HG03521 (cell line): ENCODE measurements around the gene SDSL.

ENCODE experiments used
- ATAC-seq: cut with Tn5 transposase; IDR thresholded peaks from one replicate; pipeline ENCODE4 v1.9.1; 2021; ENCODE audit warnings: mild to moderate bottlenecking, moderate library complexity; ENCODE audit not compliant: unreplicated experiment

Gene SDSL

GRCh38 chr12:113422030-113422885, at the start of gene SDSL:
Gene SDSL, plus strand, starts transcription at chr12:113422380. Its CDS starts 5,603 bp downstream, at chr12:113427983.
- peak; percentile 68 for ATAC-seq

- ATAC-seq: no peak
These were observed 48.7 kb upstream of the SDSL start for GRCh38 chr12:113373440-113373839.

- ATAC-seq: no peak
These were observed 48.2 kb upstream of the SDSL start for GRCh38 chr12:113373969-113374368.

- ATAC-seq: no peak
These were observed 47.3 kb upstream of the SDSL start for GRCh38 chr12:113374823-113375428.

GRCh38 chr12:113378291-113378690, 43.9 kb upstream of the SDSL start:
- ATAC-seq: no peak

GRCh38 chr12:113381220-113381619, 41.0 kb upstream of the SDSL start:
- ATAC-seq: no peak

GRCh38 chr12:113382206-113382605, 40.0 kb upstream of the SDSL start:
- ATAC-seq: no peak

- ATAC-seq: no peak
These were observed 37.4 kb upstream of the SDSL start for GRCh38 chr12:113384778-113385177.

GRCh38 chr12:113385282-113385882, 36.8 kb upstream of the SDSL start:
- ATAC-seq: no peak

- no peak for ATAC-seq
These were observed 35.2 kb upstream of the SDSL start for GRCh38 chr12:113386866-113387566.

- no peak for ATAC-seq
These were observed 34.5 kb upstream of the SDSL start for GRCh38 chr12:113387631-113388030.

GRCh38 chr12:113388351-113388750, 33.8 kb upstream of the SDSL start:
- no peak for ATAC-seq

GRCh38 chr12:113390064-113391043, 31.8 kb upstream of the SDSL start:
- ATAC-seq: no peak

- no peak for ATAC-seq
These were observed 31.0 kb upstream of the SDSL start for GRCh38 chr12:113391145-113391544.

GRCh38 chr12:113391650-113392337, 30.4 kb upstream of the SDSL start:
- no peak for ATAC-seq

- ATAC-seq: no peak
These were observed 29.7 kb upstream of the SDSL start for GRCh38 chr12:113392520-113392919.

GRCh38 chr12:113392988-113393579, 29.1 kb upstream of the SDSL start:
- no peak for ATAC-seq

GRCh38 chr12:113393749-113394148, 28.4 kb upstream of the SDSL start:
- no peak for ATAC-seq

- ATAC-seq: no peak
These were observed 27.1 kb upstream of the SDSL start for GRCh38 chr12:113395119-113395518.
